Stimulated activated CD4-positive, alpha-beta T cell treated with anti-CD3 and anti-CD28 coated beads, Interleukin-1b, Interleukin-23, amount 100 ng/mL, for 24 hours (primary cell): ENCODE results near the gene HAPLN3.
"Not testable (repeated sequence)": the region's sequence is repeated elsewhere in the genome, so short reads cannot be mapped to it uniquely, and the experiment has no call there.

Experiments used
- DNase-seq, 4 experiments: peaks; one replicate each; pipeline ENCODE4 v3.0.0-alpha.2; 2020; ENCODE audit warnings: low read depth in 4 of 4, low spot score in 1 of 4

Gene HAPLN3, protein sequence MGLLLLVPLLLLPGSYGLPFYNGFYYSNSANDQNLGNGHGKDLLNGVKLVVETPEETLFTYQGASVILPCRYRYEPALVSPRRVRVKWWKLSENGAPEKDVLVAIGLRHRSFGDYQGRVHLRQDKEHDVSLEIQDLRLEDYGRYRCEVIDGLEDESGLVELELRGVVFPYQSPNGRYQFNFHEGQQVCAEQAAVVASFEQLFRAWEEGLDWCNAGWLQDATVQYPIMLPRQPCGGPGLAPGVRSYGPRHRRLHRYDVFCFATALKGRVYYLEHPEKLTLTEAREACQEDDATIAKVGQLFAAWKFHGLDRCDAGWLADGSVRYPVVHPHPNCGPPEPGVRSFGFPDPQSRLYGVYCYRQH

DNA sequence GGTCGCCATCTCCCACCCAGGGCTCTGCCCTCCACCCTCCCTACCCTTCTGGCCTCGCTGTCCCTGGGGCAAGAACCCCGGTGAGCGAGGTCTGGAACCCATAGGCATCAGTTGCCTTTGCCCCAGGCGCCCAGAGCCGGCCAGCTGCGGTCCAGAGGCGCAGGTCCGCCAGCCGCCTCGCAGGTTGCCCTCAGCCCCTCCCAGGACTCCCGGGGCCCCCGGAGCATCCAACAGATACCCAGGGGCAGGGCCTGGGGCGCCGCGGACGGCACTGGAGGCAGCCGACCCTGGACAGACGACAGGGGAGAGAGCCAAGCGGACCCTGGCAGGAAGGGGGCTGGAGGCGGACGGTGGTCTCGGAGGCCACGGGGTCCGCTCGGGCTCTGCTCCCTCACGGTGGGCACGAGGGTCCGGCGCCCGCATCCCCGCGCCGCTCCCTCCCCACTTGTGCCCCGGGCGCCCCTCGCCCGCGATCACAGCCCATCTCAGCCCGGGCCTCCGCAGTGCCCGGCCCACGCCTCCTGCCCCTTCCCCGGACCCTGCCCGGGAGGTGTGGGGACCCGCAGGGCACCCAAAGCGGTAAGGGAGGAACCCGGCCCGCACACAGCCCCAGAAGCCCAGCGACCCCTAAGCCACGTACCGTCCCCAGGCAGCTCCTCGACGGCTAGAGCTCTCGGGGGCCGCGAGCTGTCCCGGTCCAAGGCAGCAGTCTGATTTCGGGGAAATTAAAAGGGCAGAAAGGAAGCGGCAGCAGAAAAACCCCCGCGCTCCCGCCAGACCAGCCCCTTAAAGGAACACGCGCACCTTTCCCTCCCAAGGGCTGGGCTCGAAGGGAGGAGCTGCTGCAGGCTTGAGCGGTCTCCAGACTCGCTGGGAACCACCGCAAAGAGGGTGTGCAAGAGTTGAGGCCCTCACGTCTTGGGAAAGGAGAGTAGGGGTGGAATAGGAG is at the start of gene HAPLN3:
Gene HAPLN3, minus strand, starts transcription at position 726 of the 949 bp plus-strand sequence. CDS start 8,246 bp downstream, outside the sequence.
- peak in 2 of 4 experiments; percentile 60 to 65 for DNase-seq

DNA sequence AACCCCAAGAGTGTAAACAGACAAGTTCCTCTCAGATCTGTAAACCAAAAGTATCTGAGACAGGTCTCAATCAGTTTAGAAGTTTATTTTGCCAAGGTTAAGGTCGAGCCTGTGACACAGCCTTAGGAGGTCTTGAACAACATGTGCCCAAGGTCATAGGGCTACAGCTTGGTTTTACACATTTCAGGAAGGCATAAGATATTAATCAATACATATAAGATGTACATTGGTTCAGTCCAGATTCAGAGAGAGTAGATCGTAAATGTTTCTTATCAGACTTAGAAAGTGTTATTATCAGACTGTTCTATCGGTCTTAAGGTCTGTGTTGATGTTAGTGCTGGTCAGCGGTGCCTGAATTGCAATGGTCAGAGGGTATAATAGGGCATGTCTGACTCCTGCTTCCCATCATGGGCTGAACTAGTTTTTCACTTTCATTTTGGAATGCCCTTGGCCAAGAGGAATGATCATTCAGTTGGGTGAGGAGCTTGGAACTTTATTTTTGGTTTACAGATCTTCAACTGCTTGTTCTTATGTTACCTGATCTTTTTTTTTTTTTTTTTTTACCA is 44.8 kb upstream of the HAPLN3 start:
- no peak for DNase-seq

DNA sequence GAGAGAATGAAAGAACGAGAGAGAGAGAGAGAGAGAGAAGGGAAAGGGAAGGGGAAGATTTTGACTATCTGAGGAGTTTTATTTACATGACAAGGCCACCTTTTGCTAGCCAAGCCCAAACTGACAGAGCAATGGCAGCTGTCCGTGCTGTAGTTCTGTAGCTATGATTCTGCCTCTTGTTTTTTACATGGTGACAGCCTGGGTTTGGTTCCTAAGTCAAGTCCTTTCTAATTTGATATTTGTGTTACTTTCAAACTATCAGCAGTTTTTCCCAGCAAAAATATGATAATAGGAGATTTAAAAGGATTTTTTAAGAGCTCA is 44.1 kb upstream of the HAPLN3 start:
- DNase-seq = no peak

DNA sequence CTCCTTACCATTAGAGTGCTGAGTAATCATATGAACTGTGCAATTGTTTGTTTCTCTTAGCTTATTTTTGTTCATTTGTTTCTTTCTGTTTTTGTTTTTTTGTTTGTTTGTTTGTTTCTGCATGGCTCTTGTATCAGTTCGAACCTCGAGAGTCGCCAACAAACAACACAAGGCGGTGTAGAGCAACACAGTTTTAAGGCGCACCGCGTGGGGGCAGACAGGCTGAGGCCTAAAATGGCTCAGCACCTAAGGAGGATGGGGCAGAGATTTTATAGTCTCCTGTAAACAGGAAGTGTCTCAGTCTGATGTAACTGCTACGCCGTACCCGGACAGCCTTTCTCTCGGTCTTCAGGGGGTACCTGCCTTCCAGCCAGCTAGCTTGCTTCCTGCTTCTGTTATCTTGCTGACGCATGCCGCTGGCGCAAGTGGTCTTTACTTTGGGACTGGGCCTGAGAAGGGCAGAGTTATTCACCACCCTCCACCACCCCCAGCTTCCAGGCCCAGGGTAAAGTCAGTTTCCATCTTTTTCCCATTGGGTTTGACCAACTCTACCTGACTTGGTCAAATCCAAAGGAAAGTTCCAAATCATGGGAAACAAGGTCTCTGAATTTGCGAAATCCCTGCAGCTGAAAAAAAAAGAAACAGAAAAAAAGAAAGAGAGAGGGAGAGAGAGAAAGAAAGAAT is 43.6 kb upstream of the HAPLN3 start:
- DNase-seq = no peak

DNA sequence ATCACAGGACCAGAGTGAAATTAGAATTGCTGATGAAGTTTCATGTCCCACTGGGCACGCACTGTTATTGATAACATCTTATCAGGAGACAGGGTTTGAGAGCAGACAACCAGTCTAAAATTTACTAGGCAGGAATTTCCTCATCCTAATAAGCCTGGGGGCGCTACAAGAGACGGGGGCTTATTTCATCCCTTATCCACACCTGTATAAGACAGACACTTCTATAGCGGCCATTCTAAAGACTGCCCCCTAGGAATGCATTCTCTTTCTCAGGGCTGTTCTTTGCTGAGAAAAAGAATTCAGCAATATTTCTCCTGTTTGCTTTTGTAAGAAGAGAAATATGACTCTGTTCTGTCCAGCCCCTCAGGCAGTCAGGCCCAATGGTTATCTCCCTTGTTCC is 39.1 kb upstream of the HAPLN3 start:
- DNase-seq = not testable (repeated sequence)

DNA sequence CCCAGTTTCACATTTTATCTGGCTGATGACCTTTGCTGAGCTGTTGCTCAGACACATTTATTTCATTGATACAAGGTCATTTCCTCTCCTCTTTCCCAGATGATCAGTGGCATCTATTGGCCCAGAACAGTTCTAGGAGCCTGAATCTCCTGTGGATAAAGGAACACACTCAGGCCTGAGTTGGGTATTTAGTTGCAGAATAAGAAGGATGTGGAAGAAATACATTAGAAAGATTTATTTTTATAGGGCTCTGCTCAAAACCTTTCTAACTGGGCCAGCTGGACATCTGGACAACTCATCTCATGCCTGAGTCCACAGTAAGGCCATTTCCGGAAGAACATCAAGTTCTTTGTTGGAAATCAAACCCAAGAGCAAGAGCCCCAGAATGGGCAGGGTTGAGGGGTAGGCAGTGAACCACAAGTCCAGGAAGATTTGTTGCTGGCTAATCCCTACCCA is 37.6 kb upstream of the HAPLN3 start:
- no peak for DNase-seq

DNA sequence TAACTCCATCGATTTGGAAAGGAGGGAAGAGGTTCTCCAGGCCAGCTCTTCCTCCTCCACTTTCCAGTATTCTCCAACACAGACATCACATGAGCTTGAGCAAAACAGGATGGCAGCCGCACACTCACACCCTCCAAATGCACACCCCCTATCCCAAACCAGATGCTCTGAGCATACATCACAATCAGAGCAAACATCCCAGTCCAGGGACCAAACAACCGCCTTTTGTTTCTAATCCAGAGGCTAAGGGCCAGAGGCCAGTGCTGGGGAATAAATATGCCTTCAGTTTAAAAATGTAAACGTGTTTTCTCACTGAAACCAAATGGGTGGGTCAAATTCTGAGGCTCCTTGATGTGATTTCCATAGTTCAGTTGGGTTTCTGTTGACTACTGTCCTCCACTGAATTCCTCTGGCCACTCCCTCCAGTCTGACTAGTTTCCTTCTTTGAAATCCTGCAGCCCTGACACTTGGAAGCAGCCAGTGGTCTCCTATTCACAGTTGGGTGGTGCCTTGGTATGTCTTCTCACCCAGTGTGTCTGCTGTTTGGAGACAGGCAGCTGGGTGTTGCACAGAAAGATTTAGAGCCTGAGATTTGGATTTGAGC is 37.0 kb upstream of the HAPLN3 start:
- no peak for DNase-seq

DNA sequence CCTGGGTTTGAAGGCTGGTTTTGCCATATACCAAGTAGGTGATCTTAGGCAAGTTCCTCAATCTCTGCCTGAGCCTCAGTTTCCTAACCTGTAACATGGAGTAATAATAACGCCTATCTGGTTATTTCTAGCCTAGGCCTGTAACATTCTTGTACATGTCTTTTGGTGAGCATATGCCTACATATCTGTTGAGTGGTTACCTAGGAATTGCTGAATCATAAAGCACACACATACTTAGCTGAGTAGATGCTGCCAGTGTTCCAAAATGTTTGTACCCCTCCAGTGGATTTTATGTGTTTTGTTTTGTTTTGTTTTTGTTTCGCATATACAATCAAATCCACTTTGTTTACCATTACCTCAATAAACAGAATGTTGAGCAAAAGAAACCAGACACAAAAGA is 35.2 kb upstream of the HAPLN3 start:
- no peak for DNase-seq

DNA sequence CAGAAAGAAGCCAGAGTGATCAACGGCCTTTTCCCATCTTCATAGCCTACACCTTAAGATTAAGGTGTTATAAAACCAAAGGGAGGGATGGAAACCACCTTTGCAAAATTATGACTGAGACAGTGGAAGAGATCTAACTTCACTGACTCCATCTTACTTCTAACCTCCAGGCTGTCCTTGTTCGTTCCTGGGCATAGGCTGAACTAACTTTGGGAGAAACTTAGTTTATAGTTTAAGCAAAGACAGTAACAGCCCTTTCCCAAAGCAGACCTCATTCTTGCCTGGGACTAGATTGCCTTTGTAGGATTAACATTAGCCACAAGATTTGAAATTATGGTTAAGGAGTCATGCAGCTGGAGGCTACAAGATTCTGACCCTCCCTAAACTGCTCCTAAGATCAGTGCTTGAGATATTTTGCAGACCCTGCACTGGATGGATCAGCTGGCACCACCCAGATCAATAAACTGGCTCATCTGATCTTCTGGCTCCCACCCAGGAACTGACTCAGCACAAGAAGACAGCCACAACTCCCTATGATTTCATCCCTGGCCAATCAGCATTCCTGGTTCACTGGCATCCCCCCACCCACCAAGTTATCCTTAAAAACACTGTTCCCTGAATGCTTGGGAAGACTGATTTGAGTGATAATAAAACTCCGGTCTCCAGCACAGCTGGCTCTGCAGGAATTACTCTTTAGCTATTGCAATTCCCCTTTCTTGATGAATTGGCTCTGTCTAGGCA is 34.2 kb upstream of the HAPLN3 start:
- DNase-seq = not testable (repeated sequence)

DNA sequence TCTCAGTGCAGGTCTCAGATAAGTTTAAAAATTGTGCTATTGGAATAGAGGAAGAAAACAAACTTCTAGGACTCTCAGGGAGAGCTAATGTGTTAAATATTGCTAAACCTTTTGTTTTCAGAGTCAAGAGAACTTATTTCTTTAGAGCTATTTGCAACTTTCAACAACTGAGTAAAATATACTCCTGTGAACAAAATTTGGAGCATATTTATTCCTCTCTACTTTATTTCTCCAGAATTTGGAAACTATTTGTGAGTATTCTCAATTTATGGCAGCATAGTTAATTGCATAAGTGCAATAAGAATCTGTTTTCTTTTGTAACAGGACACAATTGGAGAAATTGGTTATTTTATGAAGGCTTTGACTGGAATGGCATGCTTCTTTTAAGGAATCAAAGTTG is 32.8 kb upstream of the HAPLN3 start:
- DNase-seq = not testable (repeated sequence)

DNA sequence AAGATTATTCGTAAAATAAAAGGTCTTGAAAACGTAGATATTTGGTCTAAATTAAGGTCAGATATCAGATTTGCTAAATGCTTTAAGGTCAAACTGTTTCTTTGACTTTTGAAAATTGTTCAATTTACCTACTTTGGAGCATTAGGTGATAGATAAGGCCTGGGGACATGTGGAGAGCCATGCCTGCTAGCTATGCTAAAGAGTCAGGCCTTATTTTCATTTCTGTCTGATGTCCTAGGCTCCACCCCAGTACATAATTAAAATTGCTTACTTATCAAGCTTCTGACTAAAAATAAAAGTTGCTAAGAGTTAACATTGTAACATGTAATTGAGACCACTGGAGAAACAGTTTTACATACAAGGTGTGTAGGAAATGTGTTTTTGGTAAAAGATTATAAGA is 30.3 kb upstream of the HAPLN3 start:
- DNase-seq = not testable (repeated sequence)

DNA sequence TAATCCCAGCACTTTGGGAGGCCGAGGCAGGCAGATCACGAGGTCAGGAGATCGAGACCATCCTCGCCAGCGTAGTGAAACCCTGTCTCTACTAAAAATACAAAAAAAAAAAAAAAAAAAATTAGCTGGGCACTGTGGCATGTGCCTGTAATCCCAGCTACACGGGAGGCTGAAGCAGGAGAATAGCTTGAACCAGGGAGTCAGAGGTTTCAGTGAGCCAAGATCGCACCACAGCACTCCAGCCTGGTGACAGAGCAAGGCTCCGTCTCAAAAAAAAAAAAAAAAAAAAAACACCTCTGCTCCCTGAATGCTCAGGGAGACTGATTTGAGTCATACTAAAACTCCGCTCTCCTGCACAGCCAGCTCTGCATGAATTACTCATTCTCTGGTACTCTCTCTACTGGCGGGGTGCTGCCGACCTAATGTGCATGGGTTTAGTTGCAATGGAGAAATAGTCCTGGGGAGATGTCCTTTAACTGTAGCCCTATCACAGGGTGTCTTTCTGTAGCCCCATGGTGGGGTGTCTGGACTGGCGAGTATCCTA is 25.6 kb upstream of the HAPLN3 start:
- peak in 1 of 4 experiments; percentile 26 for DNase-seq

DNA sequence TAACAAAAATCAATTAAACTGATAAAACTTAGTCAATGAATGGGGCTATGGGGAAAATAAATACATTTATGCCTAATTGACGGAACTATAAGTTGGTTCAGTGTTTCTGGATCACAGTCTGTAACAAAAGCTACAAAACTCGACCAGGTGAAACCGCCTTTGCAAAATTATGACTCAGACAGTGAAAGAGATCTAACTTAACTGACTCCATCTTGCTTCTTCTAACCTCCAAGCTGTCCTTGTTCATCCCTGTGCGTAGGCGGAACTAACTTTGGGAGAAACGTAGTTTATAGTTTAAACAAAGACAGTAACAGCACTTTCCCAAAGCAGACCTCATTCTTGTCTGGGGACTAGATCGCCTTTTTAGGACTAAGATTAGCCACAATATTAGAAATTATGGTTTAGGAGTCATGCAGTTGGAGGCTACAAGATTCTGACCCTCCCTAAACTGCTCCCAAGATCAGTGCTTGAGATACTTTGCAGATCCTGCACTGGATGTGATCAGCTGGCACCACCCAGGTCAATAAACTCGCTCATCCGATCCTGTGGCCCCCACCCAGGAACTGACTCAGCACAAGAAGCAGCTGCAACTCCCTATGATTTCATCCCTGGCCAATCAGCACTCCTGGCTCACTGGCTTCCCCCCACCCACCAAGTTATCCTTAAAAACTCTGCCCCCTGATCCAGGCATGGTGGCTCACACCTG is 25.0 kb upstream of the HAPLN3 start:
- DNase-seq = no peak

DNA sequence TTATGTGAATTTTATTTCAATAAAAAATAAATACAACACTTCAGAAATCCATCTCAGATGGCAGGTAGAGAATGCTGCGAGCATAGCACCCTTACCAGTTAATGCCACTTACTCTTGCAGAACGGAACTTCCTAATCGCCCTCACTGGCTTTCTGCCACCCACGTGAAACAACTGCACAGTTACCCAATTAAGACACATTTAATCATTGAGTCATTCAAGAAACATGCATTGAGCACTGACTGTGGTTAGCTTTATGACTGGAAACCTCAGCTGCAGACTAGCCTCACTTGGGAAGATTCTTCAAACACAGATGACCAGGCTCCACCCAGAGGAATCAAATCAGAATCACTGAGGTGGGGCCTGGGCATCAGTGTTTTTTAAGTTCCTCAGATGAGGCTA is 23.4 kb upstream of the HAPLN3 start:
- no peak for DNase-seq

DNA sequence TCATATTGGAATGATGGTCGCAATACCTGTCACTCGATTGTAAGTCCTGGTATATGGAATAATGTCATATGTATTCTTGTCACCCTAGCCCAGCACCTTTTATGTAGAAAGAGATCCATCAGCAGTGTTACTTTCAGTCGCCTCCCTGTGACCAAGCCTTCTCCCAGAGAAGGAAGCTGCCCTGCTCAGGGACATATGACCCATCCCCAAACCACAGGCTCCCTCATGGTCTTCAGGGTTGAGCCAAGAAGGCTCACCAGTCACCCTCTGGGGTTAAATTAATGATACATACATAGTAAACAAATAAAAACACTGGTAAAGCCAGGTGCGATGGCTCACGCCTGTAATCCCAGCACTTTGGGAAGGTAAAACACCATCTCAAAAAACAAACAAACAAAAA is 22.4 kb upstream of the HAPLN3 start:
- DNase-seq = no peak

DNA sequence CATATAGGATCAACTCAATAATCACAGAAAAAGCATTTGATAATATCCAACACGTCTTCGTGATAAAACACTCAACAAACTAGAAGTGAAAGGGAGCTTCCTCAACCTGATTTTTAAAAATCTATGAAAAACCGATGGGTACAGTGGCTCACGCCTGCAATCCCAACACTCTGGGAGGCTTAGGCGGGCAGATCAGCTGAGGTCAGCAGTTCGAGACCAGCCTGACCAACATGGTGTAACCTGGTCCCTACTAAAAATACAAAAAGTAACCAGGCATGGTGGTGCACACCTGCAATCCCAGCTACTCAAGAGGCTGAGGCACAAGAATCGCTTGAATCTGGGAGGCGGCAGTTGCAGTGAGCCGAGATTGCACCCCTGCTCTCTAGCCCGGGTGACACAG is 20.0 kb upstream of the HAPLN3 start:
- no peak for DNase-seq

DNA sequence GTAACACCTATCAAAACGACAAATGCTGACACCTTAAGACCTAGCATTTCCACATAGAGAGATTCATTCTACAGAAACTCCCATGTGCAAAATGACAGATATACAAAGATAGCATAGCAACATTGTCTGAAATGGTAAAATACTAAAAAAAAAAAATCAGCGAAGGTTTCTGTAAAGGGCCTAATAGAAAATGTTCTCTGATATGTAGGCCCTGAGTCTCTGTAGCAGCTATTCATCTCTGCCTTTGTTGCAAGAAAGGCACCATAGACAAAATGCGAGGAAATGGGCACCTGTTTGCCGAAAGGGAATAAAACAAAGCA is 18.5 kb upstream of the HAPLN3 start:
- DNase-seq = no peak

DNA sequence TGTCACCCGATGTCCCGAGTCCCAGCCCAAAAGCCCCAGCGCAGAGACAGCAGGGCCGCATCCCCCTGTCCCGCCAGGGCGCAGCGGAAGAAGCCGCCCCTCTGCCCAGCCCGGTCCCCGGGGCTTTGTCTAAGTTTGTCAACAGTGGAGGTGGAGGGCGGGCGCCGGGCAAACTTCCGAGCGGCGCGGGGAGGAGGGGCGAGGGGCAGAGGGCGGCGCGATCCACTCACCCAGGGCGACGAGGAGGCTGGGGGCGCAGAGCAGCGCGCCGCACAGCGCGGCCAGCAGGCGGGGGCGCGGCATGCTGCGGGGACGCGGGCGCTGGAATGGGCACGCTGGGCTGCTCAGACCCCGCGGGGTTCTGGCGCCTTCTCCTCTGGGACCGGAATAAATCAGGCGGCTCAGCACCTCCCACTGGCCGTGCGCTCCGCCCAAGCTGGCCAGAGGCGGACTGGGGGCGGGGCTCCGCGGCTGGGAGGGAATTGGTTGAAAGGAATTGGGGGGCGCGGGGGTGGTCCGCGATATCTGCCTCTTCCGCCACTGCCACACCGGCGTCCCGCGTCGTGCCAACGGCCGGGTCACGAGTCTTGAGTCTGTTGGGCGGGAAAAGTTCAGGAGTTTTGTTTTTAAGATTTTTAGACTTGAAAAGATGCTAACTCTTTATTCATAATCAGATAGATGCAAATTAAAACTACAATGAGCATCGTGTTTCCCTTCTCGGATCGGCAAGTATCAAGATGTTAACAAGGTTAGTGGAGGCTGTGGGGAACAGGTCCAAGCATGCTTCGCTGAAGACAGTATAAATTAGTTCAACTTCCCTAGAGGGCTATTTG is 17.9 kb upstream of the HAPLN3 start, which contains the start of gene MFGE8:
Gene MFGE8, minus strand, starts transcription at position 363 of the 833 bp plus-strand sequence. Its CDS starts 60 bp downstream, at position 303.
- peak in 1 of 4 experiments; percentile 41 for DNase-seq
